Measurements from ENCODE around the gene MIER2.

DNA sequence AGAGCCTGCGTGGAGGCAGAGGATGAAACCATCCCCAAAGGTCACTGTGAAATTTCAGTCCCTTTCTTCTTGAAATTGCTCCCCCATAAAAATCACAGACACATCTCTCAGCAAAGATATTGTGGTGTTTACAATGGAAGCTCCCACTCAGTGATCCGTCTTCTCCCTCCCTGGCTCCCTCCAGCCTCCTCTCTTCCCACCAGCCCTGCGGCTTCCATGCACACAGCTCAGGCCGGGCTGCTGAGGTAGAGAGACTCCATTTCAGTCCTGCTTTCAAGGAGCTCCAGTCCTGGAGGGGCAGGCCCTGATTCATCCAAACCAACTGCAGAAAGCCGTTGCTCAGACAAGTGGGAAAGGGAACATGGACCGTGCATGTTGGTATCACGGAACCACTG lies 24.0 kb upstream of the MIER2 start:
- TF ChIP-seq, protein P1, sequence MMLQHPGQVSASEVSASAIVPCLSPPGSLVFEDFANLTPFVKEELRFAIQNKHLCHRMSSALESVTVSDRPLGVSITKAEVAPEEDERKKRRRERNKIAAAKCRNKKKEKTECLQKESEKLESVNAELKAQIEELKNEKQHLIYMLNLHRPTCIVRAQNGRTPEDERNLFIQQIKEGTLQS (IDR thresholded peaks at IDR 0.05): no peak
- TF ChIP-seq, protein P2, sequence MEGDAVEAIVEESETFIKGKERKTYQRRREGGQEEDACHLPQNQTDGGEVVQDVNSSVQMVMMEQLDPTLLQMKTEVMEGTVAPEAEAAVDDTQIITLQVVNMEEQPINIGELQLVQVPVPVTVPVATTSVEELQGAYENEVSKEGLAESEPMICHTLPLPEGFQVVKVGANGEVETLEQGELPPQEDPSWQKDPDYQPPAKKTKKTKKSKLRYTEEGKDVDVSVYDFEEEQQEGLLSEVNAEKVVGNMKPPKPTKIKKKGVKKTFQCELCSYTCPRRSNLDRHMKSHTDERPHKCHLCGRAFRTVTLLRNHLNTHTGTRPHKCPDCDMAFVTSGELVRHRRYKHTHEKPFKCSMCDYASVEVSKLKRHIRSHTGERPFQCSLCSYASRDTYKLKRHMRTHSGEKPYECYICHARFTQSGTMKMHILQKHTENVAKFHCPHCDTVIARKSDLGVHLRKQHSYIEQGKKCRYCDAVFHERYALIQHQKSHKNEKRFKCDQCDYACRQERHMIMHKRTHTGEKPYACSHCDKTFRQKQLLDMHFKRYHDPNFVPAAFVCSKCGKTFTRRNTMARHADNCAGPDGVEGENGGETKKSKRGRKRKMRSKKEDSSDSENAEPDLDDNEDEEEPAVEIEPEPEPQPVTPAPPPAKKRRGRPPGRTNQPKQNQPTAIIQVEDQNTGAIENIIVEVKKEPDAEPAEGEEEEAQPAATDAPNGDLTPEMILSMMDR (IDR thresholded peaks at IDR 0.05; ENCODE audit: low read depth, low read length, missing input control): no peak
- no peak for TF ChIP-seq JUND (IDR thresholded peaks at IDR 0.05)
- TF ChIP-seq, protein P3, sequence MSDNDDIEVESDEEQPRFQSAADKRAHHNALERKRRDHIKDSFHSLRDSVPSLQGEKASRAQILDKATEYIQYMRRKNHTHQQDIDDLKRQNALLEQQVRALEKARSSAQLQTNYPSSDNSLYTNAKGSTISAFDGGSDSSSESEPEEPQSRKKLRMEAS (IDR thresholded peaks at IDR 0.05): no peak
- TF ChIP-seq SP1 (IDR thresholded peaks at IDR 0.05): no peak
- no peak for TF ChIP-seq TAF1 (conservative IDR thresholded peaks at IDR 0.05)
- no peak for TF ChIP-seq YY1 (IDR thresholded peaks at IDR 0.05)
- TF ChIP-seq ZBTB33 (IDR thresholded peaks at IDR 0.05): no peak
- TF ChIP-seq RAD21 (IDR thresholded peaks at IDR 0.05): no peak

Data from liver (tissue), 3 donors.